SK-N-SH treated with all-trans-retinoic acid at 6 μM for 48 hours (cell line): ENCODE data around the gene MRPL44.

Experiments used
- ATAC-seq: fragments of 200-7000 bp; cut with Tn5 transposase; 3 replicates; pipeline ENCODE4 v1.9.1; 2020; ENCODE audit warnings: mild to moderate bottlenecking, moderate library complexity
- ARNTL ChIP-seq: fragments of 450-650 bp; formaldehyde crosslinking; IDR thresholded peaks from 2 replicates; pipeline ENCODE4 v1.5.0; 2020; ENCODE audit warnings: low read depth, mild to moderate bottlenecking, moderate library complexity, borderline replicate concordance
- BACH2 ChIP-seq: fragments of 250-450 bp; sonication (Bioruptor Pico); IDR thresholded peaks from 2 replicates; pipeline ENCODE4 v1.9.0; 2021; ENCODE audit warnings: mild to moderate bottlenecking, borderline replicate concordance
- CSDC2 ChIP-seq: fragments of 250-450 bp; sonication (Bioruptor Pico); IDR thresholded peaks from 2 replicates; pipeline ENCODE4 v1.5.0; 2020; ENCODE audit warnings: mild to moderate bottlenecking, moderate library complexity
- ESRRG ChIP-seq: fragments of 250-450 bp; sonication (Bioruptor Pico); IDR thresholded peaks from 2 replicates; pipeline ENCODE4 v1.6.1; 2021; ENCODE audit warnings: mild to moderate bottlenecking
- GLIS3 ChIP-seq: fragments of 250-450 bp; sonication (Bioruptor Pico); IDR thresholded peaks from 2 replicates; pipeline ENCODE4 v1.5.0; 2020; ENCODE audit warnings: mild to moderate bottlenecking, moderate library complexity
- ISL1 ChIP-seq: fragments of 250-450 bp; sonication (Bioruptor Pico); IDR thresholded peaks from 2 replicates; pipeline ENCODE4 v2.1.2; 2022; ENCODE audit warnings: mild to moderate bottlenecking, moderate library complexity
- OSR1 ChIP-seq: fragments of 250-450 bp; sonication (Bioruptor Pico); IDR thresholded peaks from 2 replicates; pipeline ENCODE4 v1.8.0; 2022; ENCODE audit warnings: moderate library complexity, mild to moderate bottlenecking, inconsistent platforms
- RARB ChIP-seq: fragments of 250-450 bp; sonication (Bioruptor Pico); IDR thresholded peaks from 2 replicates; pipeline ENCODE4 v1.8.0; 2021; ENCODE audit warnings: mild to moderate bottlenecking, moderate library complexity
- SNAI2 ChIP-seq: fragments of 250-450 bp; sonication (Bioruptor Pico); IDR thresholded peaks from 2 replicates; pipeline ENCODE4 v1.5.0; 2020; ENCODE audit warnings: mild to moderate bottlenecking, moderate library complexity
- TCF4 ChIP-seq: fragments of 250-450 bp; sonication (Bioruptor Pico); IDR thresholded peaks from 2 replicates; pipeline ENCODE4 v1.8.0; 2021; ENCODE audit warnings: mild to moderate bottlenecking, moderate library complexity, borderline replicate concordance
- ZC3H10 ChIP-seq: fragments of 250-450 bp; sonication (Bioruptor Pico); IDR thresholded peaks from 2 replicates; pipeline ENCODE4 v1.5.1; 2021; ENCODE audit warnings: mild to moderate bottlenecking, moderate library complexity
- ZFP3 ChIP-seq: fragments of 250-450 bp; sonication (Bioruptor Pico); IDR thresholded peaks from 2 replicates; pipeline ENCODE4 v1.5.0; 2020; ENCODE audit warnings: mild to moderate bottlenecking, moderate library complexity
- ZFP30 ChIP-seq: fragments of 450-650 bp; formaldehyde crosslinking; IDR thresholded peaks from 2 replicates; pipeline ENCODE4 v1.5.0; 2022; ENCODE audit warnings: mild to moderate bottlenecking, moderate library complexity
- ZNF565 ChIP-seq: fragments of 450-650 bp; formaldehyde crosslinking; conservative IDR thresholded peaks from 2 replicates; pipeline ENCODE4 v1.5.0; 2020; ENCODE audit warnings: low read depth, mild to moderate bottlenecking, moderate library complexity
- ZNF8 ChIP-seq: fragments of 450-650 bp; formaldehyde crosslinking; IDR thresholded peaks from 2 replicates; pipeline ENCODE4 v1.5.0; 2020; ENCODE audit warnings: mild to moderate bottlenecking, moderate library complexity
- TF ChIP-seq, protein P1 (sequence below): fragments of 250-450 bp; sonication (Bioruptor Pico); IDR thresholded peaks from 2 replicates; pipeline ENCODE4 v1.5.1; 2020; ENCODE audit warnings: low read depth, mild to moderate bottlenecking, moderate library complexity
- TF ChIP-seq, protein P2 (sequence below): fragments of 250-450 bp; sonication (Bioruptor Pico); IDR thresholded peaks from 2 replicates; pipeline ENCODE4 v1.8.0; 2020; ENCODE audit warnings: mild to moderate bottlenecking, moderate library complexity, borderline replicate concordance
- TF ChIP-seq, protein P3 (sequence below): fragments of 250-450 bp; sonication (Bioruptor Pico); IDR thresholded peaks from 2 replicates; pipeline ENCODE4 v1.8.0; 2021; ENCODE audit warnings: low read depth, mild to moderate bottlenecking, moderate library complexity, borderline replicate concordance
- TF ChIP-seq, protein P4 (sequence below): fragments of 250-450 bp; sonication (Bioruptor Pico); IDR thresholded peaks from 2 replicates; pipeline ENCODE4 v1.5.1; 2021; ENCODE audit warnings: mild to moderate bottlenecking, moderate library complexity

MRPL44 gene

DNA sequence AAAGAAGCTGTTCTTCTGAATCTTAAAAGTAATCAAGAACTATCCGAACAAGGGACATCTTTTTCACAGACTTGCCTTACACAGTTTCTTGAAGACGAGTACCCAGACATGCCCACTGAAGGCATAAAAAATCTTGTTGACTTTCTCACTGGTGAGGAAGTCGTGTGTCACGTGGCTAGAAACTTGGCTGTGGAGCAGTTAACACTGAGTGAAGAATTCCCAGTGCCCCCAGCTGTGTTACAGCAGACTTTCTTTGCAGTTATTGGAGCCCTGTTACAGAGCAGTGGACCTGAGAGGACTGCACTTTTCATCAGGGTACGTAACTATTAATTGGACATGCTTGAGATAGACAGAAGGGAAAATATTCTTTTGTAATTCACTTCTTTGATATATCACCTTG, 2.4 kb downstream of the MRPL44 start:
- no peak for ATAC-seq
- TF ChIP-seq, protein P1, sequence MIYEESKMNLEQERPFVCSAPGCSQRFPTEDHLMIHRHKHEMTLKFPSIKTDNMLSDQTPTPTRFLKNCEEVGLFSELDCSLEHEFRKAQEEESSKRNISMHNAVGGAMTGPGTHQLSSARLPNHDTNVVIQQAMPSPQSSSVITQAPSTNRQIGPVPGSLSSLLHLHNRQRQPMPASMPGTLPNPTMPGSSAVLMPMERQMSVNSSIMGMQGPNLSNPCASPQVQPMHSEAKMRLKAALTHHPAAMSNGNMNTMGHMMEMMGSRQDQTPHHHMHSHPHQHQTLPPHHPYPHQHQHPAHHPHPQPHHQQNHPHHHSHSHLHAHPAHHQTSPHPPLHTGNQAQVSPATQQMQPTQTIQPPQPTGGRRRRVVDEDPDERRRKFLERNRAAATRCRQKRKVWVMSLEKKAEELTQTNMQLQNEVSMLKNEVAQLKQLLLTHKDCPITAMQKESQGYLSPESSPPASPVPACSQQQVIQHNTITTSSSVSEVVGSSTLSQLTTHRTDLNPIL (CRISPR knock-in tag), result no peak
- TF ChIP-seq TCF4 (CRISPR knock-in tag), result no peak
- TF ChIP-seq, protein P2, sequence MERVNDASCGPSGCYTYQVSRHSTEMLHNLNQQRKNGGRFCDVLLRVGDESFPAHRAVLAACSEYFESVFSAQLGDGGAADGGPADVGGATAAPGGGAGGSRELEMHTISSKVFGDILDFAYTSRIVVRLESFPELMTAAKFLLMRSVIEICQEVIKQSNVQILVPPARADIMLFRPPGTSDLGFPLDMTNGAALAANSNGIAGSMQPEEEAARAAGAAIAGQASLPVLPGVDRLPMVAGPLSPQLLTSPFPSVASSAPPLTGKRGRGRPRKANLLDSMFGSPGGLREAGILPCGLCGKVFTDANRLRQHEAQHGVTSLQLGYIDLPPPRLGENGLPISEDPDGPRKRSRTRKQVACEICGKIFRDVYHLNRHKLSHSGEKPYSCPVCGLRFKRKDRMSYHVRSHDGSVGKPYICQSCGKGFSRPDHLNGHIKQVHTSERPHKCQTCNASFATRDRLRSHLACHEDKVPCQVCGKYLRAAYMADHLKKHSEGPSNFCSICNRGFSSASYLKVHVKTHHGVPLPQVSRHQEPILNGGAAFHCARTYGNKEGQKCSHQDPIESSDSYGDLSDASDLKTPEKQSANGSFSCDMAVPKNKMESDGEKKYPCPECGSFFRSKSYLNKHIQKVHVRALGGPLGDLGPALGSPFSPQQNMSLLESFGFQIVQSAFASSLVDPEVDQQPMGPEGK (CRISPR knock-in tag), result no peak
- no peak for TF ChIP-seq ESRRG (CRISPR knock-in tag)
- TF ChIP-seq, protein P3, sequence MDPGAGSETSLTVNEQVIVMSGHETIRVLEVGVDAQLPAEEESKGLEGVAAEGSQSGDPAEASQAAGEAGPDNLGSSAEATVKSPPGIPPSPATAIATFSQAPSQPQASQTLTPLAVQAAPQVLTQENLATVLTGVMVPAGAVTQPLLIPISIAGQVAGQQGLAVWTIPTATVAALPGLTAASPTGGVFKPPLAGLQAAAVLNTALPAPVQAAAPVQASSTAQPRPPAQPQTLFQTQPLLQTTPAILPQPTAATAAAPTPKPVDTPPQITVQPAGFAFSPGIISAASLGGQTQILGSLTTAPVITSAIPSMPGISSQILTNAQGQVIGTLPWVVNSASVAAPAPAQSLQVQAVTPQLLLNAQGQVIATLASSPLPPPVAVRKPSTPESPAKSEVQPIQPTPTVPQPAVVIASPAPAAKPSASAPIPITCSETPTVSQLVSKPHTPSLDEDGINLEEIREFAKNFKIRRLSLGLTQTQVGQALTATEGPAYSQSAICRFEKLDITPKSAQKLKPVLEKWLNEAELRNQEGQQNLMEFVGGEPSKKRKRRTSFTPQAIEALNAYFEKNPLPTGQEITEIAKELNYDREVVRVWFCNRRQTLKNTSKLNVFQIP (CRISPR knock-in tag), result no peak
- no peak for TF ChIP-seq ZFP3 (CRISPR knock-in tag)
- no peak for TF ChIP-seq ZFP30
- TF ChIP-seq ARNTL (CRISPR knock-in tag), result no peak
- no peak for TF ChIP-seq BACH2 (CRISPR knock-in tag)
- no peak for TF ChIP-seq ZC3H10 (CRISPR knock-in tag)
- TF ChIP-seq SNAI2 (CRISPR knock-in tag), result no peak
- TF ChIP-seq ZNF565 (CRISPR knock-in tag), result no peak
- TF ChIP-seq RARB (CRISPR knock-in tag), result no peak

DNA sequence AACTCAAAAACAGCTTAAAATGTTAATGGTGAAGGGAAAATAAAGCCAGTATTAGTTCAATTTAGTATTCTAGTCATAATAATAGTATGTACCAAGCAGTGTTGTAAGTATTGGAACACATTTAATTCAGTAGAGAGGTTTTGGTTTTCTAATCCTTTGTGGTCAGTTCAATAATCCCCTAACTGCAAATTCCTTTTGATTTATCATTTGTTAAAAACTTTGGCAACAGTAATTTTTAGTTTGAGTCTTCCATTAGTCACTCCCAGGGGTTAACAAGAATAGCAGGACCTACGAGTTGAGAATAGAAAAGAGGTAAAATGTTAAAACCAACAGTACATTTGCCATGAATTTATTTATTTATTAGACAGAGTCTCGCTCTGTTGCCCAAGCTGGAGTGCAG, 10.7 kb downstream of the MRPL44 start:
- ATAC-seq, result no peak
- TF ChIP-seq ZFP3 (CRISPR knock-in tag) (no peak), GLIS3 (CRISPR knock-in tag) (no peak), ARNTL (CRISPR knock-in tag) (no peak), ZNF8 (CRISPR knock-in tag) (no peak), ZFP30 (no peak), ISL1 (CRISPR knock-in tag) (no peak), RARB (CRISPR knock-in tag) (no peak), SNAI2 (CRISPR knock-in tag) (no peak)
- TF ChIP-seq, protein P1 (CRISPR knock-in tag), result no peak
- TF ChIP-seq, protein P2 (CRISPR knock-in tag), result no peak

DNA sequence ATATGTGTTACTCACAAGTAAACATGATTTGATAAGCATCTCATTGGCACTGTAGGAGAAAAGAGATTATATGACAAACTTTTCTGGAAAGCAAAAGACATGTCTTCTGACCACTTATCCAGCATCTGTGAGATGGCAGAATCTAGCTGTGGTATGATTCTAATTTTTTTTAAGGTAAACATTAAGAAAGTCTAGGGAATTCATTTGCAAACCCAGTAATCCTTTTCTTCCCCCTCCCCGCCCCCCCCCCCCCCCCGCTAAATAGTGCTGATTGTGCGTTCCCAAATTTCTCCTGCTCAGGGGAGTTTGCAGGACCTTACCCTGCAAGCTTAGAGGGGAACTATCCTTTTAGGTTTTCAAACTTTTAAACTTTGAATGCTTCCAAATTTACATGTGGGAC, 12.1 kb downstream of the MRPL44 start:
- ATAC-seq, result no peak
- TF ChIP-seq ARNTL (CRISPR knock-in tag) (no peak), TCF4 (CRISPR knock-in tag) (no peak), BACH2 (CRISPR knock-in tag) (no peak)
- TF ChIP-seq, protein P1 (CRISPR knock-in tag), result no peak

DNA sequence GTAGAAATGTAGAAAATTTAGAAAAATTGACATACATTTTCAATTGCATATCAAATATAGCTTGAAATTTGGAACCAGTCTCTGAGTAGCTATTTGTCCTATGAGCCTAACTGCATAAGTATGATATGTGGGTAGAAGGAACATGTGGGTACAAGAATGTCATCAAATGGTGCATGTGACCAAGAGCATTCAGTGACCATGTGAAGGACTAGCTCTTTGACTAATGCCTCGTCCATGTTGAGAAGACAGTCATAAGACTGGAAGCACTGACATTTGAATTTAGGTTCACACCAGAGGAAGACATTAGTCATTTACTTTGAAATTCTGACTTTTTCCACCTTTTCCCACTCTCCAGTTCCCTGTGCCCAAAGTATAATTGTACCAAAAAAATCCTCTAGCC, 12.6 kb downstream of the MRPL44 start:
- TF ChIP-seq ARNTL (CRISPR knock-in tag) (no peak), ZNF8 (CRISPR knock-in tag) (no peak), ISL1 (CRISPR knock-in tag) (no peak), ZC3H10 (CRISPR knock-in tag) (no peak), BACH2 (CRISPR knock-in tag) (no peak), CSDC2 (CRISPR knock-in tag) (no peak), OSR1 (CRISPR knock-in tag) (no peak), ESRRG (CRISPR knock-in tag) (no peak), ZFP3 (CRISPR knock-in tag) (no peak)
- TF ChIP-seq, protein P4, sequence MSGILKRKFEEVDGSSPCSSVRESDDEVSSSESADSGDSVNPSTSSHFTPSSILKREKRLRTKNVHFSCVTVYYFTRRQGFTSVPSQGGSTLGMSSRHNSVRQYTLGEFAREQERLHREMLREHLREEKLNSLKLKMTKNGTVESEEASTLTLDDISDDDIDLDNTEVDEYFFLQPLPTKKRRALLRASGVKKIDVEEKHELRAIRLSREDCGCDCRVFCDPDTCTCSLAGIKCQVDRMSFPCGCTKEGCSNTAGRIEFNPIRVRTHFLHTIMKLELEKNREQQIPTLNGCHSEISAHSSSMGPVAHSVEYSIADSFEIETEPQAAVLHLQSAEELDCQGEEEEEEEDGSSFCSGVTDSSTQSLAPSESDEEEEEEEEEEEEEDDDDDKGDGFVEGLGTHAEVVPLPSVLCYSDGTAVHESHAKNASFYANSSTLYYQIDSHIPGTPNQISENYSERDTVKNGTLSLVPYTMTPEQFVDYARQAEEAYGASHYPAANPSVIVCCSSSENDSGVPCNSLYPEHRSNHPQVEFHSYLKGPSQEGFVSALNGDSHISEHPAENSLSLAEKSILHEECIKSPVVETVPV (CRISPR knock-in tag), result no peak
- ATAC-seq, result peak; percentile 11
